DMS79 treated with DMSO at 0.1 percent for 48 hours (cell line): ENCODE measurements around the gene OSBPL8.

Source experiments
- DNase-seq: peaks from one replicate; lab custom pipeline; 2025; lab: John Stamatoyannopoulos, UW

The OSBPL8 gene

GRCh38 chr12:76555231-76555767 is 4.3 kb downstream of the OSBPL8 start:
- DNase-seq, result no peak

GRCh38 chr12:76554405-76555230 is 5.0 kb downstream of the OSBPL8 start:
- DNase-seq, result no peak

- no peak for DNase-seq
Measured at GRCh38 chr12:76552343-76552938, 7.1 kb downstream of the OSBPL8 start.

- no peak for DNase-seq
Measured at GRCh38 chr12:76551482-76551888, 8.1 kb downstream of the OSBPL8 start.

- DNase-seq, result no peak
Measured at GRCh38 chr12:76549131-76549530, 10.4 kb downstream of the OSBPL8 start.

- no peak for DNase-seq
Measured at GRCh38 chr12:76548222-76548837, 11.2 kb downstream of the OSBPL8 start.

GRCh38 chr12:76547526-76547925 is 12.0 kb downstream of the OSBPL8 start:
- no peak for DNase-seq

- no peak for DNase-seq
Measured at GRCh38 chr12:76546889-76547288, 12.7 kb downstream of the OSBPL8 start.

GRCh38 chr12:76545486-76545885 is 14.1 kb downstream of the OSBPL8 start:
- DNase-seq, result no peak

GRCh38 chr12:76544601-76545261 is 14.8 kb downstream of the OSBPL8 start:
- DNase-seq, result no peak

- no peak for DNase-seq
Measured at GRCh38 chr12:76543813-76544347, 15.7 kb downstream of the OSBPL8 start.

- no peak for DNase-seq
Measured at GRCh38 chr12:76542908-76543307, 16.7 kb downstream of the OSBPL8 start.

GRCh38 chr12:76539727-76540126 is 19.8 kb downstream of the OSBPL8 start:
- DNase-seq, result no peak

GRCh38 chr12:76537923-76538322 is 21.6 kb downstream of the OSBPL8 start:
- DNase-seq, result no peak

GRCh38 chr12:76536546-76536945 is 23.0 kb downstream of the OSBPL8 start:
- DNase-seq, result no peak

- DNase-seq, result no peak
Measured at GRCh38 chr12:76535170-76535569, 24.4 kb downstream of the OSBPL8 start.

GRCh38 chr12:76533331-76533730 is 26.2 kb downstream of the OSBPL8 start:
- no peak for DNase-seq

GRCh38 chr12:76532520-76532919 is 27.1 kb downstream of the OSBPL8 start:
- DNase-seq, result no peak

- no peak for DNase-seq
Measured at GRCh38 chr12:76531056-76531455, 28.5 kb downstream of the OSBPL8 start.

- DNase-seq, result no peak
Measured at GRCh38 chr12:76530516-76530915, 29.1 kb downstream of the OSBPL8 start.

GRCh38 chr12:76529226-76529918 is 30.2 kb downstream of the OSBPL8 start:
- no peak for DNase-seq
